Amniotic stem cell (primary cell): ENCODE measurements around the gene NOP53.
A peak's percentile ranks its signal among the peaks of the same experiment; 100 is the strongest.
"Not testable (repeated sequence)": the region's sequence is repeated elsewhere in the genome, so short reads cannot be mapped to it uniquely, and the experiment has no call there.

Experiments
- DNase-seq: peaks from one replicate; lab custom pipeline; 2025; lab: John Stamatoyannopoulos, UW

NOP53 gene

DNA sequence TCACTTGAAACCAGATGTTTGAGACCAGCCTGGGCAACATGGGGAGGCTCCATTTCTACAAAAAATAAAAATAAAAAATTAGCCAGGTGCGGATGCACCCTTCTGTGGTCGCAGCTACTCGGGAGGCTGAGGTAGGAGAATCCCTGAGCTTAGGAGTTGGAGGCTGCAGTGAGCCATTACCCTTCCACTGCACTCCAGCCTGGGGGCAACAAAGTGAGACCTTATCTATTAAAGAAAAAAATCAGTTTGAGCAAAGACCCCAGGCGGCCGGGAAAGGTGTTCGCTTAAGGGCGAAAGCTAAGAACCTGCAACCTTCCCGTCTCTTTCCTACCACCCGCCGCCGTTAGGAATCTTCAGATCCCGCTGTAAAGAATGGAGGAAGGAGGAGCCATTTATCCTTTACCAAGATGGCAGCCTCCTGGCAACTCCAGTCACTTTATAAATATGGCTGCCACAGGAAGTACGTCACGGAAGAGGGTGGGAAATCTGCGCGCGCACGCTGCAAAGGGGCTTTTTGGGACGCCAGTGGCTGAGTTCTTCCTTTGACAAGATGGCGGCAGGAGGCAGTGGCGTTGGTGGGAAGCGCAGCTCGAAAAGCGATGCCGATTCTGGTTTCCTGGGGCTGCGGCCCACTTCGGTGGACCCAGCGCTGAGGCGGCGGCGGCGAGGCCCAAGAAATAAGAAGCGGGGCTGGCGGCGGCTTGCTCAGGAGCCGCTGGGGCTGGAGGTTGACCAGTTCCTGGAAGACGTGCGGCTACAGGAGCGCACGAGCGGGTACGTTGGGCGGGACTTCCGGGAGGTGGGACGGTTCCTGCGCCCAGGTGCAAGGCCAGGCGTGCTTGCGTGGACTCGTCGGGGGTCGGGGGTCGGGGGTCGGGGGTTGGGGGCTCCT lies at the start of gene NOP53:
Gene NOP53, plus strand, starts transcription at position 537 of the 892 bp plus-strand sequence. Its CDS starts 14 bp downstream, at position 551.
- peak; percentile 84 for DNase-seq

DNA sequence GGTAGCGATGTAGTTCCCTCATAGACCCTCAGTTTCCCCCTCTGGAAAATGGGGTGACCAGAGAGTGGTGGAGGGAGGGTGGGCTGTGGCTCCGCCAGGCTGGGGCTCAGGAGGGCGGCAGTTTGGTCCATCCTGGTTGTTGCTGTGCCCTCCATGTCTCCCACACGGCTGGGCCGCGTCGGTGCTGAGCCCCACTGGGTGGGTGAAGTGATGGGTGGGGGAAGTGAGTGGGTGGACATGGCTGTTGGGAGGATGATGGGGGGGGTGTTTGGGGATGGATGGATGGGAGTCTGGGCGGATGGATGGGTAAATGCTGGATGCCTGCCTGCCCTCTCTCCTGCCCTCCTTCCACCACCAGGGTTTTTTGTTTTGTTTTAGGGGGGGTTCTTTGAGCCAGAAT lies 48.7 kb upstream of the NOP53 start:
- DNase-seq: no peak

DNA sequence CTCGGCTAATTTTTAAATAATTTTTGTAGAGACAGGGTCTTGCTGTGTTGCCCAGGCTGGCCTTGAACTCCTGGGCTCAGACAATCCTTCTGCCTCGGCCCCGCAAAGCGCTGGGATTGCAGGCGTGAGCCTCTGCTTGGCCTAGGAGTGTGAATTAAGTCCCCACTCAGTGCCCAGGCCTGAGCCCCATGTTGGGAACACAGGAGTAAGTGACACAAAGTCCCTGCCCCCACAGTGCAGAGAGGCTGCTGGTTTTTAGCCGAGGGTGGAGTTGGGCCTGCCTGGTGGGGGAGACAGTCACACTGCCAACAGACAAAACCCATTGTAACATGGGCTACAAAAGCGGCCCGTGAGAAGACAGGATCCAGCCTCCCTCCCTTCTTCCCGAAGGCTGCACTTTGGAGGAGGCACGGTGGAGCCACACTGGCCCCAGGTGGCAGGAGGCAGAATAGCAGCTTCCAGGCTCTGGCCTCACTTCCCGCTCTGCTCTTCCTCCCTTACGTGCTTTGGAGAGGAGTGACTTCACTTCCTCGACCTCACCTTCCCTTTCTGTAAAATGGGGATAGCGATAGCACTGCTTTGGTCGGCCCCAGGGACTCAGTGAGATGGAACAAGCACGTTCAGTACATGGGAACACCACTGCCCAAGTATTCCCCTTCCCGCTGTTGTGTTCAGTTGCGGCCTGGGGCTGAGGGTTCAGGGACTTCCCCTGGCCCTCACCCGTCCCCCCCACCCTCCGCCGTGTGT lies 47.3 kb upstream of the NOP53 start:
- DNase-seq: peak; percentile 73

DNA sequence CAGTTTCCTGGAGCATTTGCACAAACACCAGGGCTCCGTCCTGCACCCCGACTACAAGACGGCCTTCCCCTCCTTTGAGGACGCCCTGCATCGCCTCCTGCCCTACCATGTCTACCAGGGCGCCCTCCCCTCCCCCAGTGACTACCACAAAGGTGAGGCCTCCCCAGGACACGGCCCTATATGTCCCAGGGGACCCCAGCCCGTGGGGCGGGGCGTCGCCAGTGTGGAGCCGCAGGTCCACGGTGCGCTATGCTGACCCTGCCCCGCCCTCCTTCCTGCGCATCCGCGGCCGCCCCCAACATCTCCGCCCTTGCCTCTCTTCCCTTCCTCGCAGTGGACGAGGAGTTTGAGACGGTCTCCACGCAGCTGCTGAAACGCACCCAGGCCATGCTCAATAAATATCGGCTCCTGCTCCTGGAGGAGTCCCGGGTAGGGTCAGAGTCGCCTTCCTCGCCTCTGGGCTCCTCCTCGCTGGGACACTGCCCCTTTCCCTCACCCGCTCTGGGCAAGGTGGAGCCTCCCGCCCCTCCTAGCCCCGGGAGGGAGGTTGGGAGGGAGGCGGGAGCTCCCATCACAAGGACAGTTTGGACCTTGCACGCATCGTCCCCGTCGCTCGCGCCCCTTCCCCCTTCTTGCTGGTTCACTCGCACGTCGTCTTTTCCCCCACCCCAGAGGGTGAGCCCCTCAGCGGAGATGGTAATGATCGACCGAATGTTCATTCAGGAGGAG lies 46.6 kb upstream of the NOP53 start:
- no peak for DNase-seq

DNA sequence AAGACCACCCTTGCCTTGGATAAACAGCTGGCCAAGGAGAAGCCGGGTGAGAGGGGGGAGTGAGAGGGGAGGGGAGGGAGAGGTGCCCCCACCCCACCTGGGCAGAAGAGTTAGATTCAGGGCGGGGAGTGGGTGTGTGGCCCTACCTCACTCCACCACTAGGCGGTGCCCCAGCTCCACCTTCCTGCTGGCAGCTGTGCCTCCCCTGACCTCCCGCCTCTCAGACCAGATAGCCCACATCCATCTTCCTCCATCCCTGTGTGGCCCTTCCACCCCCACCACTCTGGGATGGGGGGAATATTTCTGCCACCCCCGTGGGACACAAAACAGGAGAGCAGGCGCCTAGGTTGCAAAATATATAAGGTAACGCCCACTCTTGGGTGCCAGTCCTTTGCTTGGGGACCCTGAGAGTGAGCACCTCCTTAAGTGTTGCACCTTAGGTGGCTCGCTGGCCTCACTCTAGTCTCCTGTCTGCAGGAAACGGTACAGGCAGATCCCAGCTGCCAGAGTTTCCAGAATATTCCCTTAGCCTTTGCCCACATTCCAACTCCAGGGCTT lies 45.9 kb upstream of the NOP53 start:
- DNase-seq: no peak

DNA sequence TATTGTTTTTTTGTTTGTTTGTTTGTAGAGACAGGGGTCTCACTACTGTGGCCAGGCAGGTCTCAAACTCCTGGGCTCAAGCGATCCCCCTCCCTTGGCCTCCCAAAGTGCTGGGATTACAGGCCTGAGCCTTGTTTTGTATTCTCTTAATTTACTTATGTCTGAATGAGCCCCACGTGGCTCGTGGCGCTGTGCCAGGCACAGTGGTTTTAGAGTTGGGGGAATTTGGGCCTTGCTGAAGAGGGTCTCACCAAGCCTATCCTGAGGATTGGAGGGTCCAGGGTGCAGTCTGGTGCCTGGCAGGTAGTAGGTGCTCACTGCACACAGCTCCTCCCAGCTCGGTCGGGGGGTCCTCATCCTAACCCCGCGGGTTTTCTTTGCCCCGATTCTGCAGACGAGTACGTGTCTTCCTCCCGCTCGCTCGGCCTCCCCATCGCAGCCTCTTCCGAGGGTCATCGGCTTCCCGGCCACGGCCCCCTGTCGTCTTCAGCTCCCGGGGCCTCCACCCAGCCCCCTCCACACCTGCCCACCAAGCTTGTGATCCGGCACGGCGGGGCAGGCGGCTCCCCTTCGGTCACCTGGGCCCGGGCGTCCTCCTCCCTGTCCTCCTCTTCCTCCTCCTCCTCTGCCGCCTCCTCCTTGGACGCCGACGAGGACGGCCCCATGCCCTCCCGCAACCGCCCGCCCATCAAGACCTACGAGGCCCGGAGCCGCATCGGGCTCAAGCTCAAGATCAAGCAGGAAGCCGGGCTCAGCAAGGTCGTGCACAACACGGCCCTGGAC lies 44.2 kb upstream of the NOP53 start:
- DNase-seq: no peak

DNA sequence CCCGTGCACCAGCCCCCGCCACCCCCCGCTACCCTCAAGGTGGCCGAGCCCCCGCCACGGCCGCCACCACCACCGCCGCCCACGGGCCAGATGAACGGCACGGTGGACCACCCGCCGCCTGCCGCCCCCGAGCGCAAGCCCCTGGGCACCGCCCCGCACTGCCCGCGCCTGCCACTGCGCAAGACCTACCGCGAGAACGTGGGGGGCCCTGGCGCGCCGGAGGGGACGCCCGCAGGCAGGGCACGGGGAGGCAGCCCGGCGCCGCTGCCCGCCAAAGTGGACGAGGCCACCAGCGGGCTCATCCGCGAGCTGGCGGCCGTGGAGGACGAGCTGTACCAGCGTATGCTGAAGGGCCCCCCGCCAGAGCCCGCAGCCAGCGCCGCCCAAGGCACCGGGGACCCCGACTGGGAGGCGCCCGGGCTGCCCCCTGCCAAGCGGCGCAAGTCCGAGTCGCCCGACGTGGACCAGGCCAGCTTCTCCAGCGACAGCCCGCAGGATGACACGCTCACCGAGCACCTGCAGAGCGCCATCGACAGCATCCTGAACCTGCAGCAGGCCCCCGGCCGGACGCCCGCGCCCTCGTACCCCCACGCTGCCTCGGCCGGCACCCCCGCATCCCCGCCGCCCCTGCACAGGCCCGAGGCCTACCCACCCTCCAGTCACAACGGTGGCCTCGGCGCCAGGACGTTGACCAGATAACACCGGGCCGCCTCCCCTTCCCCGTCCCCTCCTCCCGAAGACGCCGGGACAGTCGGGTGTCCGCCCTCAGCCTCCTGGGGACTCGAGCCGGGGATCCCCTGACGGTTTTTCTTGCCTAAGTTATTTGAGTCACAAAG lies 43.4 kb upstream of the NOP53 start:
- DNase-seq: no peak

DNA sequence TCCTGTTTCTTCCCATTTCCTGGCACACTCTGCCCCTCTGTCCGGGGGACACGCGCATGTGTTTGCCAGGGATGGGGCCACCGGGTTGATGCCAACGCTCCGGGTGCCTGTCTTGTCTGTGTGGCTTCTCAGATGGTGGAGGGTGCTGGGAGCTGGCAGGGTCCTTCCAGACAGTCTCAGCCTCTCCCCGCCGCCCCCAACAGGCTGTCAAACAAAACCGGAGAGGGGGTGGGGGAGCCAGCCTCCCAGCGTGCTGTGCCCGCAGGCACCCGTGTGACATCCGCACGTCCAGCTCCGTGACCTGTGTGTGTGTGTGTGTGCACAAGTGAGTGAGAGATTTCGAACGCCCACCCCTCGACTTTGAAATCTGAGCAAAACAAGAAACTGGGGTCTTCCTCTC lies 42.7 kb upstream of the NOP53 start:
- DNase-seq: no peak

DNA sequence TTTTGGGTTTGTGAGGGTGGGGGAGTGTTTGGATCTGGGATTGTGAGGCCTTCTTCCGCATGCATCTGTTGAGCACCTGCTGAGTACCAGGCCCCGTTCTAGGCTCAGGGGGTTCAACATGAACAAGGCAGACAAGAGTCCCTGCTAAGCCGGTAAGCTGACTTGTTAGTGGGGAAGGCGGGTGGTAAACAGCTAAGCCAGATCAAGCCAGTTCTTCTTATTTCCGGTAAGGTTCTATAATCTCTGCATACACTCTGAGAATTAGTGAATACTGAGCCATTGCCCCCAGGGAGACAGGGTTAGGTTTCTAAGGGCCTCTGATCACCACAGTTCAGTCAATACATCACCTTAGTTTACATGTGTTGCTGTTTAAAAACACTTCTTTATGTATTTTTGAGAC lies 42.0 kb upstream of the NOP53 start:
- no peak for DNase-seq

DNA sequence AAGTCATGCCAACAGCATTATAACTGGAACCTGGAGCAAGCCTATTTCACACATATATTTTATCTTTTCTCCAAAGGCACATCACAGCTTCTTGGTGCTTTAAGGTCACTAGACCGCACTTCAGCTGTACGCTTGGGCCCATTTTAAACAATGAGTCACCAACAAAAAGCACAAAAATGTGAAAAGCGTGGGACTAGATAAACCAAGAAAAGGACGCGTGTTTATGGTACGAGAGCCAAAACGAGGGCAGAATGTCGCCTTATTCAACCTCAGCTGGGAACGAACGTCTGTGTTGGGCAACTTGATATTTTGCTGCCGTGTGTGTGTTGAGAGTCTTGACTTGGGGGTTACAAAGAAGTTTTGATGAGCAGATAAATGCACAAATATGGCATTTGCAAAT lies 41.3 kb upstream of the NOP53 start:
- DNase-seq: no peak

DNA sequence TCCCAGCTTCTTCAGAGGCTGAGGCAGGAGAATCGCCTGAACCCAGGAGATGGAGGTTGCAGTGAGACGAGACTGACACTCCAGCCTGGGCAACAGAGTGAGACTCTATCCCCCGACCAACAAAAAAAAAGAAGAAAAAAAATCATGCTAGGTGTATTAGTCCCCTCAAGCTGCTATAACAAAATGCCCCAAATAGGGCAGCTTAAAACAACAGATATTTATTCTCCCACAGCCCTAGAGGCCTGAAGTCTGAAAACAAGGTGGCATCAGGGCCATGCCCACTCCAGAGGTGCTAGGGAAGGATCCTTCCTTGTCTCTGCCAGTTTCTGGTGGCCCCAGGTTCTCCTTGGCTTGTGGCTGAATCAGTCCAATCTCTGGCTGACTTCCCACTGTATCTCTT lies 40.7 kb upstream of the NOP53 start:
- DNase-seq: no peak

DNA sequence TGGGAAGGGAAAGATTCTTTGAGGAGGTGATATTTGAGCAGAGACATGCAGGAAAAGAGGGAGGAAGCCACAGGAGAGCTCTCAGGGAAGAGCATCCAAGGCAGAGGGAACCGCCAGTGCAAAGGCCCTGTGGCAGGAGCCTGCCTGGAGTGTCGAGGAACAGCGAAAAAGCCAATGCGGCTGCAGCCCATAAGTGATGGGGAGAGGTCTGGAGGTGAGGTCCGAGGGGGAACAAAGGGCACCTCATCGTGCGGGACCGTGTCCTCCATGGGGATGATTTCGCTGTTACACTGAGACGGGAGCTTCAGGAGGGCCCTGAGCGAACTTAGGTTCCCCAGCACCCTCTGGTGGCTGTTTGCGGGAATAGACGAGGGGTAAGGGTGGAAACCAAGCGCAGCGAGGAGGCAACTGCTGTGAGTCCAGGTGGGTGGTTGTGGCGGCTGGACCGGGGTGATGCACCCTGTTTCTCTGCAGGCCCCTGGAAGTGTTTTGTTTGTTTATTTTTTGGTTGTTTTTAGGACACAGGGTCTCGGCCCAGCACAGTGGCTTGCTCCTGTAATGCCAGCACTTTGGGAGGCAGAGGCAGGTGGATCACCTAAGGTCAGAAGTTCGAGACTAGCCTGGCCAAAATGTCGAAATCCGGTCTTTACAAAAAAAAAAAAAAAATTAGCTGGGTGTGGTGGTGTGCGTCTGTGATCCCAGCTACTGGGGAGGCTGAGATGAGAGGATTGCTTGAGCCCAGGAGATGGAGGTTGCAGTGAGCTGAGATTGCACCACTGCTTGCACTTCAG lies 38.0 kb upstream of the NOP53 start:
- peak; percentile 58 for DNase-seq

DNA sequence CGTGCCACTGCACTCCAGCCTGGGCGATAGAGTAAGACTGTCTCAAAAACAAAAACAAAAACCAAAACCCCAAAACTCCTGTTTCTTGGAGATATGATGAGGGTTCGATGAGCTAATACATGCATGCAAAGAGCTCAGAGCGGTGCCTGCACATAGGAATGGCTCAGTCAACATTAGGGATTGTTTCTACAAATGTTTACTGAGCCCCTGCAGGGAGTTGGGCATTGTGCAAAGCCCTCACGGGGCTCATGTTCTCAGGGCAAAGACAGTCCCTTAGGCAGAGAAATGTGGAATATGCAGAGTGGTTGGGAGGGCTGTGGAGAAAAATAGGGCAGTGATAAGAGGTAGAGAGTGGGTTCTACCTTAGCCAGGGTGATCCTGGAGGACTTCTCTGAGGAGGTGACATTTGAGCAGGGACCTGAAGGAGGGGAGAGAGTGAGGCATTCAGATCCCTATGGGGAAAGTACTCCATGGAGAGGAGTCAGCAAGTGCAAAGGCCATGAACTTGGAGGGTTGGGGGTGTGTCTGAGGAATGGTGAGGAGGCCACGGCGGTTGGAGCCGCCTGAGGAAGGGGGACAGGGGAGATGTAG lies 33.6 kb upstream of the NOP53 start:
- DNase-seq: no peak

DNA sequence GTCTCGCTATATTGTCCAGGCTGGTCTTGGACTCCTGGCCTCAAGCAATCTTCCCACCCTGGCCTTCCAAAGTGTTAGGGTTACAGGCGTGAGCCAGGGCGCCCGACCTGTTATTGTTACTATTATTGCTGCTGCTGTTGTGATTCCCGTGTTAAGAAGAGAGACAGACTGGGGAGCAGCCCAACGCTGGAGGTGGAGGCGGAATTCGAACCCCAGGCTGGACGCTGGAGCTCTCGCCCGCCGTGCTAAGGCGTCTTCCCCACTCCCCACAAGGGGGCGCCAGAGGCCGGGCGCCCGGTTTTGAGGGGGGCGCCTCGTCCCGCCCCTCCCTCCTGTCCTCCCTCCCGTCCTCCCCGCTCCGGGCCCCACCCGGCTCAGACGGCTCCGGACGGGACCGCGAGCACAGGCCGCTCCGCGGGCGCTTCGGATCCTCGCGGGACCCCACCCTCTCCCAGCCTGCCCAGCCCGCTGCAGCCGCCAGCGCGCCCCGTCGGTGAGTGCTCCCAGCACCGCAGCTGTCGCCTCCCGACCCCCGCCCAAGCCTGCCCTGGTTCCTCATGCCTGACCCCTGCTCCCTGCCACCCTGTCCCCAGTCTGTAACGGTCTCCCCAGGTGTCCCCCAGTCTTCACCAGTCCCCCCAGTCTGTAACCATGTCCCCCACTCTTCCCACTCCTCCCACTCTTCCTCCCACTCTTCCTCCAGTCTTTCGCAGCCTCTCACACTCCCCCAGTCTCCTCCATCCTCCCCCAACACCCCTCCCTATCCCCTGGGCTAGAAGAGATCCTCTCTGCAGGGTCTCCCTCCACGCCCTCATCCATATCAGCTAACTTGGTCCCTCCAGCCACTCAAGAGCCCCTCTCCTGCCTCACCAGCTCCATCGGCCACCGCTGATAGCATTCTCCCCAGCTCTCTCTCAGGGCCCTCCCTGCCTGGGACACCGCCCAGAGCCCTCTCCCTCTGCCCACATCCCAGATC lies 32.0 kb upstream of the NOP53 start, which contains the start of gene EHD2:
Gene EHD2, plus strand, starts transcription at position 377 of the 976 bp plus-strand sequence. CDS start 3,191 bp downstream, outside the sequence.
- DNase-seq: peak; percentile 42

DNA sequence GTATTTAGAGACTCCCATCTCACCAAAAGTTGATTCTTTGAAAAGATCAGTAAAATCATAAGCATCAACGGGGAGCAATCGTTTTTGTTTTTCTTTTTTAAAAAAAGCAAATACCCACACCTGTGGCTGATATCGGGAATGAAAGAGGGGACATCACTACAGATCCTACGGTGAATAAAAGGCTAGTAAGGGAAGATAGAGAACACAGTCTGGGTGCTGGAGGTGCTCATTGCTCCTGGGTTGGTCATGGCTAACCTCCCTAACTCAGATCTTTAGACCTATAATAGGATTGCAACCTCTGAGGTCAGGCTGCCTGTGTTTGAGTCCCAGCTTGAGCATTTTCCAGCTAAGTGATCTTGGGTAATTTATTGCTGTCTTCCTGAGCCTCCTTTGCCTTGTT lies 31.0 kb upstream of the NOP53 start:
- DNase-seq: no peak

DNA sequence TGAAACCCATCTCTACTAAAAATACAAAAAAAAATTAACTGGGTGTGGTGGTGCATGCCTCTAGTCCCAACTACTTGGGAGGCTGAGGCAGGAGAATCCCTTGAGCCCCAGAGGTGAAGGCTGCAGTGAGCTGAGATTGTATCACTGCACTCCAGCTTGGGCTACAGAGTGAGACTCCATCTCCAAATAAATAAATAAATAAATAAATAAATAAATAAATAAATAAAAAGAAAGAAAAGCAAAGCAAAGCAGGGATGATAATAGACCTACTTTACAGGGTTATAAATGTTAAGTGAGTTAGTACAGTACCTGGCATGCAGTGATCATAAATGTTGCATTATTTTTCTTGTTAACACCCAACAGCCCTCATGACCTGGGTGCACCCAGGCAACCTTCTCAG lies 30.5 kb upstream of the NOP53 start:
- DNase-seq: not testable (repeated sequence)

DNA sequence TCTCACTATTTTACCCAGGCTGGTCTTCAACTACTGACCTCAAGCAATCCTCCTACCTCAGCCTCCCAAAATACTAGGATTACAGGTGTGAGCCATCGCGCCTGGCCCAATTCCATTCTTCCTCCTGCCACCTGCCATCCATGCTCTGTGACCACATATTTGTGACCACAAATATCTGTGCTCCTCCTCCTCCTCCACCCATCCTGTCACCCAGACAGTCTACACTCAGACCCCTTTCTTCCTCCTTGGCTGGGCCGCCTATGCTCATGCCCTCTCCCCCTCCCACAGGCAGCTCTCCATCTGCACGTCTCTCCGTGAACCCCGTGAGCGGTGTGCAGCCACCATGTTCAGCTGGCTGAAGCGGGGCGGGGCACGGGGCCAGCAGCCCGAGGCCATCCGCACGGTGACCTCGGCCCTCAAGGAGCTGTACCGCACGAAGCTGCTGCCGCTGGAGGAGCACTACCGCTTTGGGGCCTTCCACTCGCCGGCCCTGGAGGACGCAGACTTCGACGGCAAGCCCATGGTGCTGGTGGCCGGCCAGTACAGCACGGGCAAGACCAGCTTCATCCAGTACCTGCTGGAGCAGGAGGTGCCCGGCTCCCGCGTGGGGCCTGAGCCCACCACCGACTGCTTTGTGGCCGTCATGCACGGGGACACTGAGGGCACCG lies 28.9 kb upstream of the NOP53 start:
- no peak for DNase-seq
